SK-N-MC (cell line): Measurements from ENCODE around the gene ZNF415.

Experiments
- EZH2 ChIP-seq: fragments of 200-600 bp; sonication (generic); IDR thresholded peaks from one replicate; pipeline ENCODE4 v1.6.1; 2017; ENCODE audit warnings: antibody characterized with exemption
- POLR2AphosphoS5 ChIP-seq: IDR thresholded peaks from 2 replicates; pipeline ENCODE4 v1.6.1; 2012; ENCODE audit warnings: mild to moderate bottlenecking, low read depth, low read length, borderline replicate concordance

DNA sequence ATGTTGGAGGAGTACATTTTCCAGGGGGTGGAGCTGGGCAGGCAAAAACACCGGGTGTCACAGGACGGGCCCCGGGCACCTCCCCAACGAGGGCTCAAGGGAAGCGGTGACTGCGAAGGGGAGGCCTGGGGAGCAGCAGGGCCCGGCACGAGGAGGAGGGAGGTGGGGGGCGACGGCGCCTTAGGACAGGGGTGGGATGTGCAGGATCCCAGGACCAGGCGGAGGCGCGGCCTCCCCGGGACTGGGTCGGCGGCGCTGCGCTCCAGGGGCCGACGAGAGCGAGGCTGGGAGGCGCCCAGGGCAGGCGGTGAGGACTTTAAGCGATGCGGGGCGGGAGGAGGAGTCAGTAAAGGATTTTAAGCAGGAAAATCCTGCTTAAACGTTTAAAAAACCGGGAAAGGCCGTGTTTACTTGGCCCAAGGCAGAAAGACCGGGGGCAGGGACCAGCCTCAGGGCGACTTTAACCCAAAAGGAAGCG is 29.9 kb downstream of the ZNF415 start:
- TF ChIP-seq POLR2AphosphoS5, result no peak
- no peak for TF ChIP-seq EZH2
